SK-N-SH treated with all-trans-retinoic acid at 6 μM for 48 hours (cell line): ENCODE measurements around the gene PSMB3.

Source experiments
- ATAC-seq: fragments of 200-7000 bp; cut with Tn5 transposase; 3 replicates; pipeline ENCODE4 v1.9.1; 2020; ENCODE audit warnings: mild to moderate bottlenecking, moderate library complexity
- ARNTL ChIP-seq: fragments of 450-650 bp; formaldehyde crosslinking; IDR thresholded peaks from 2 replicates; pipeline ENCODE4 v1.5.0; 2020; ENCODE audit warnings: low read depth, mild to moderate bottlenecking, moderate library complexity, borderline replicate concordance
- BACH2 ChIP-seq: fragments of 250-450 bp; sonication (Bioruptor Pico); IDR thresholded peaks from 2 replicates; pipeline ENCODE4 v1.9.0; 2021; ENCODE audit warnings: mild to moderate bottlenecking, borderline replicate concordance
- CREB5 ChIP-seq: fragments of 250-450 bp; sonication (Bioruptor Pico); IDR thresholded peaks from 2 replicates; pipeline ENCODE4 v1.5.1; 2020; ENCODE audit warnings: low read depth, mild to moderate bottlenecking, moderate library complexity
- CSDC2 ChIP-seq: fragments of 250-450 bp; sonication (Bioruptor Pico); IDR thresholded peaks from 2 replicates; pipeline ENCODE4 v1.5.0; 2020; ENCODE audit warnings: mild to moderate bottlenecking, moderate library complexity
- CSRNP3 ChIP-seq: fragments of 250-450 bp; sonication (Bioruptor Pico); IDR thresholded peaks from 2 replicates; pipeline ENCODE4 v1.5.1; 2021; ENCODE audit warnings: mild to moderate bottlenecking, moderate library complexity
- ESRRG ChIP-seq: fragments of 250-450 bp; sonication (Bioruptor Pico); IDR thresholded peaks from 2 replicates; pipeline ENCODE4 v1.6.1; 2021; ENCODE audit warnings: mild to moderate bottlenecking
- ISL1 ChIP-seq: fragments of 250-450 bp; sonication (Bioruptor Pico); IDR thresholded peaks from 2 replicates; pipeline ENCODE4 v2.1.2; 2022; ENCODE audit warnings: mild to moderate bottlenecking, moderate library complexity
- OSR1 ChIP-seq: fragments of 250-450 bp; sonication (Bioruptor Pico); IDR thresholded peaks from 2 replicates; pipeline ENCODE4 v1.8.0; 2022; ENCODE audit warnings: moderate library complexity, mild to moderate bottlenecking, inconsistent platforms
- PATZ1 ChIP-seq: fragments of 250-450 bp; sonication (Bioruptor Pico); IDR thresholded peaks from 2 replicates; pipeline ENCODE4 v1.8.0; 2020; ENCODE audit warnings: mild to moderate bottlenecking, moderate library complexity, borderline replicate concordance
- PPARA ChIP-seq: fragments of 250-450 bp; sonication (Bioruptor Pico); IDR thresholded peaks from 2 replicates; pipeline ENCODE4 v1.5.0; 2020; ENCODE audit warnings: mild to moderate bottlenecking, borderline replicate concordance
- RARB ChIP-seq: fragments of 250-450 bp; sonication (Bioruptor Pico); IDR thresholded peaks from 2 replicates; pipeline ENCODE4 v1.8.0; 2021; ENCODE audit warnings: mild to moderate bottlenecking, moderate library complexity
- SNAI2 ChIP-seq: fragments of 250-450 bp; sonication (Bioruptor Pico); IDR thresholded peaks from 2 replicates; pipeline ENCODE4 v1.5.0; 2020; ENCODE audit warnings: mild to moderate bottlenecking, moderate library complexity
- TCF4 ChIP-seq: fragments of 250-450 bp; sonication (Bioruptor Pico); IDR thresholded peaks from 2 replicates; pipeline ENCODE4 v1.8.0; 2021; ENCODE audit warnings: mild to moderate bottlenecking, moderate library complexity, borderline replicate concordance
- TOX ChIP-seq: fragments of 250-450 bp; sonication (Bioruptor Pico); IDR thresholded peaks from 2 replicates; pipeline ENCODE4 v1.8.0; 2021; ENCODE audit warnings: mild to moderate bottlenecking, moderate library complexity, borderline replicate concordance
- TSHZ2 ChIP-seq: fragments of 250-450 bp; sonication (Bioruptor Pico); IDR thresholded peaks from 2 replicates; pipeline ENCODE4 v1.5.0; 2020; ENCODE audit warnings: mild to moderate bottlenecking, moderate library complexity
- ZC3H10 ChIP-seq: fragments of 250-450 bp; sonication (Bioruptor Pico); IDR thresholded peaks from 2 replicates; pipeline ENCODE4 v1.5.1; 2021; ENCODE audit warnings: mild to moderate bottlenecking, moderate library complexity
- ZFP30 ChIP-seq: fragments of 450-650 bp; formaldehyde crosslinking; IDR thresholded peaks from 2 replicates; pipeline ENCODE4 v1.5.0; 2022; ENCODE audit warnings: mild to moderate bottlenecking, moderate library complexity
- ZNF565 ChIP-seq: fragments of 450-650 bp; formaldehyde crosslinking; conservative IDR thresholded peaks from 2 replicates; pipeline ENCODE4 v1.5.0; 2020; ENCODE audit warnings: low read depth, mild to moderate bottlenecking, moderate library complexity
- ZNF70 ChIP-seq: fragments of 450-650 bp; formaldehyde crosslinking; IDR thresholded peaks from 2 replicates; pipeline ENCODE4 v1.5.0; 2020; ENCODE audit warnings: mild to moderate bottlenecking, moderate library complexity
- ZNF8 ChIP-seq: fragments of 450-650 bp; formaldehyde crosslinking; IDR thresholded peaks from 2 replicates; pipeline ENCODE4 v1.5.0; 2020; ENCODE audit warnings: mild to moderate bottlenecking, moderate library complexity

PSMB3 gene

GRCh38 chr17:38715216-38715943 is 37.2 kb upstream of the PSMB3 start:
- no peak for ATAC-seq

GRCh38 chr17:38716368-38717005 is 36.1 kb upstream of the PSMB3 start:
- ATAC-seq, result no peak
- TF ChIP-seq ISL1 (no peak), PATZ1 (CRISPR knock-in tag) (no peak), CSDC2 (CRISPR knock-in tag) (no peak), BACH2 (CRISPR knock-in tag) (no peak), ARNTL (CRISPR knock-in tag) (no peak), ZNF8 (no peak)
- TF ChIP-seq, all 23 proteins: peak for 0

More at GRCh38 chr17:38715216-38715943, 37.2 kb upstream of the PSMB3 start:
- no peak for TF ChIP-seq CSRNP3
- TF ChIP-seq ESRRG, result no peak
- no peak for TF ChIP-seq PATZ1 (CRISPR knock-in tag)
- TF ChIP-seq ZNF565 (CRISPR knock-in tag), result no peak
- no peak for TF ChIP-seq ZFP30 (CRISPR knock-in tag)
- no peak for TF ChIP-seq TCF4 (CRISPR knock-in tag)
- TF ChIP-seq SNAI2 (CRISPR knock-in tag), result no peak
- no peak for TF ChIP-seq CSDC2 (CRISPR knock-in tag)
- TF ChIP-seq OSR1, result no peak
- no peak for TF ChIP-seq CREB5 (CRISPR knock-in tag)
- TF ChIP-seq ZC3H10 (CRISPR knock-in tag), result no peak
- TF ChIP-seq, all 23 proteins: peak for 0

GRCh38 chr17:38717139-38717745 is 35.3 kb upstream of the PSMB3 start:
- no peak for ATAC-seq
- TF ChIP-seq ZC3H10 (CRISPR knock-in tag) (no peak), PPARA (CRISPR knock-in tag) (no peak), TSHZ2 (CRISPR knock-in tag) (no peak), ESRRG (no peak), TOX (CRISPR knock-in tag) (no peak), ZFP30 (CRISPR knock-in tag) (no peak), ISL1 (no peak), CSRNP3 (no peak), OSR1 (no peak), ZNF70 (CRISPR knock-in tag) (no peak), CSDC2 (CRISPR knock-in tag) (no peak), ZNF565 (CRISPR knock-in tag) (no peak), BACH2 (CRISPR knock-in tag) (no peak), CREB5 (CRISPR knock-in tag) (no peak), RARB (no peak), SNAI2 (CRISPR knock-in tag) (no peak), ARNTL (CRISPR knock-in tag) (no peak)
